Gastroesophageal sphincter (tissue), 4 donors: ENCODE results near the gene JSRP1. TPM values are rescaled to one million over a fixed set of nuclear protein-coding genes. Genes with fewer than 3 reads are reported as not detected.

Experiments used
- ATAC-seq: fragments of 150-250 bp; one replicate; pipeline ENCODE4 v1.9.1; 2016; ENCODE audit warnings: mild to moderate bottlenecking, moderate library complexity
- H3K27ac ChIP-seq, 4 donors: fragments of 200-600 bp; sonication (generic) in 3 of 4; 1 replicate in 3 of 4; 2 replicates in 1 of 4; pipeline ENCODE4 v1.5.1; 2016 to 2019
- H3K27me3 ChIP-seq: fragments of 200-600 bp; sonication (generic); one replicate; pipeline ENCODE4 v1.5.1; 2019
- H3K36me3 ChIP-seq, 2 donors: fragments of 200-600 bp; sonication (generic); one replicate each; pipeline ENCODE4 v1.5.1; 2019; ENCODE audit warnings: control low read depth in 1 of 2
- H3K4me1 ChIP-seq, 3 donors: fragments of 200-600 bp; sonication (generic); 1 replicate in 2 of 3; 2 replicates in 1 of 3; pipeline ENCODE4 v1.5.1; 2016 to 2019; ENCODE audit warnings: control low read depth in 2 of 3
- H3K4me3 ChIP-seq, 2 donors: fragments of 200-600 bp; sonication (generic); one replicate each; pipeline ENCODE4 v1.5.1; 2019; ENCODE audit warnings: mild to moderate bottlenecking in 1 of 2, moderate library complexity in 1 of 2
- H3K9me3 ChIP-seq, 3 donors: fragments of 200-600 bp; sonication (generic); one replicate each; pipeline ENCODE4 v1.5.1; 2017 to 2019; ENCODE audit warnings: control low read depth in 2 of 3
- EP300 ChIP-seq: sonication (generic); formaldehyde crosslinking; IDR thresholded peaks from one replicate; pipeline ENCODE4 v1.6.1; 2017; ENCODE audit warnings: antibody characterized with exemption, mild to moderate bottlenecking
- POLR2A ChIP-seq, 2 donors: fragments of 450-650 bp; IDR thresholded peaks; one replicate each; pipeline ENCODE4 v1.6.1; 2017; ENCODE audit warnings: antibody characterized with exemption in 2 of 2, mild to moderate bottlenecking in 2 of 2, moderate library complexity in 1 of 2
- POLR2AphosphoS5 ChIP-seq: sonication (generic); formaldehyde crosslinking; IDR thresholded peaks from one replicate; pipeline ENCODE4 v1.6.1; 2017; ENCODE audit warnings: antibody characterized with exemption
- WGBS, 2 donors: methylation state at CpG; one replicate each; pipeline ENCODE4 v1.1.5; 2018; ENCODE audit warnings: low coverage in 1 of 2; 5-methylcytosine and 5-hydroxymethylcytosine counted together
- total RNA-seq, 4 donors: library from RNA; depleted of rRNA; stranded (reverse); fragments of >200 nt; gene quantifications; one replicate each; pipeline ENCODE4 v1.1.0, GENCODE V29; 2016
- TF ChIP-seq, protein P1 (sequence below), 4 experiments: fragments of 200-600 bp in 2 of 4; fragments of 450-650 bp in 2 of 4; sonication (generic) in 1 of 4; IDR thresholded peaks; one replicate each; pipeline ENCODE4 v1.5.1; 2017 to 2019; ENCODE audit warnings: antibody characterized with exemption in 4 of 4, mild to moderate bottlenecking in 2 of 4, moderate library complexity in 2 of 4

JSRP1 gene
- total RNA-seq, 4 donors from 2014 or later = 0.37 TPM; not detected in 3

DNA sequence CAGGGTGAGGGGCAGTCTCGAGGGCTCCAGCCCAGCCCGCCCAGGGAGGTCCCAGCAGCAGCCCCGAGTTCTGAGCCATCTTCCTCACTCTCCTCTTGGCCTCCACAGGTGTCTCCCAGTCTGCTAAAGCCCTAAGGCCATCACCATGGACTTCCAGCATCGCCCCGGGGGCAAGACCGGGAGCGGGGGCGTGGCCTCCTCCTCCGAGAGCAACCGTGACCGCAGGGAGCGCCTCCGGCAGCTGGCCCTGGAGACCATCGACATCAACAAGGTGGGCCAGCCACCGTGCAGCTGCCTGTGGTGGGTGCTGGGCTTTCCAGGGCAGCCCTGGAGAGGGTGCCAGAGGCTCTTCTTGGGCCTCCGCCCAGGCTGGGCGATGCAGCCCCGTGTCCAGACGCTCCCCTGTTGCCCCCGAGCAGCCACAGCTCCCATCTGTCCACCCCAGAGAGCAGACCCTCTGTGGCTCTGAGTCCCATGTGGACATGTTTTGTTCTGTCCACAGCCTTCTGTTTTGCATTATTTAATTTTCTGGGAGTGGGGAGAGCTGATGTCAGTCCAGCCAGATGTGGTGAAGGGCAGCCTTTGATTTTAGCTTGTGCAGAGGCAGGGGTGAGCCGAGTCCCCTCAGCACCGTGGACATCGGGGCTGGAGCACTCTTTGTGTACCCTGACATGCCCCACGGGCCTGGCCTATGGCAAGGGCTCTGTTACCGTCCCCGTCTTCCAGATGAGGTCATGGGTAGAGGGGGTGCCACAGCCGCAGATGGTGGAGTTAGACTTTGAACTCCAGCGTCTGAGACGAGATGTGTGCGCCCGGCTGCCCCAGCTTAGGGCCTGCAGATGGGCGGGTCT, 12.7 kb downstream of the JSRP1 start:
- Histone ChIP-seq H3K27me3 (no peaks in the 10 kb centered on the region), H3K4me3 (no peak overlapping the region), H3K36me3 (peaks cover 0 to 56% of the 10 kb centered on the region in 2 donors), H3K4me1 (peaks cover 0 to 72% (median 29%) of the 10 kb centered on the region in 3 donors), H3K27ac (no peak overlapping the region), H3K9me3 (no peaks in the 10 kb centered on the region)
- ATAC-seq = no peak
- no CpG with 5 or more reads among the region's 32 CpGs for WGBS, 2 donors
- TF ChIP-seq, protein P1, sequence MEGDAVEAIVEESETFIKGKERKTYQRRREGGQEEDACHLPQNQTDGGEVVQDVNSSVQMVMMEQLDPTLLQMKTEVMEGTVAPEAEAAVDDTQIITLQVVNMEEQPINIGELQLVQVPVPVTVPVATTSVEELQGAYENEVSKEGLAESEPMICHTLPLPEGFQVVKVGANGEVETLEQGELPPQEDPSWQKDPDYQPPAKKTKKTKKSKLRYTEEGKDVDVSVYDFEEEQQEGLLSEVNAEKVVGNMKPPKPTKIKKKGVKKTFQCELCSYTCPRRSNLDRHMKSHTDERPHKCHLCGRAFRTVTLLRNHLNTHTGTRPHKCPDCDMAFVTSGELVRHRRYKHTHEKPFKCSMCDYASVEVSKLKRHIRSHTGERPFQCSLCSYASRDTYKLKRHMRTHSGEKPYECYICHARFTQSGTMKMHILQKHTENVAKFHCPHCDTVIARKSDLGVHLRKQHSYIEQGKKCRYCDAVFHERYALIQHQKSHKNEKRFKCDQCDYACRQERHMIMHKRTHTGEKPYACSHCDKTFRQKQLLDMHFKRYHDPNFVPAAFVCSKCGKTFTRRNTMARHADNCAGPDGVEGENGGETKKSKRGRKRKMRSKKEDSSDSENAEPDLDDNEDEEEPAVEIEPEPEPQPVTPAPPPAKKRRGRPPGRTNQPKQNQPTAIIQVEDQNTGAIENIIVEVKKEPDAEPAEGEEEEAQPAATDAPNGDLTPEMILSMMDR (IDR thresholded peaks at IDR 0.05) = no peak
- TF ChIP-seq POLR2A (IDR thresholded peaks at IDR 0.05) = no peak
- TF ChIP-seq POLR2AphosphoS5 = no peak
- no peak for TF ChIP-seq EP300

DNA sequence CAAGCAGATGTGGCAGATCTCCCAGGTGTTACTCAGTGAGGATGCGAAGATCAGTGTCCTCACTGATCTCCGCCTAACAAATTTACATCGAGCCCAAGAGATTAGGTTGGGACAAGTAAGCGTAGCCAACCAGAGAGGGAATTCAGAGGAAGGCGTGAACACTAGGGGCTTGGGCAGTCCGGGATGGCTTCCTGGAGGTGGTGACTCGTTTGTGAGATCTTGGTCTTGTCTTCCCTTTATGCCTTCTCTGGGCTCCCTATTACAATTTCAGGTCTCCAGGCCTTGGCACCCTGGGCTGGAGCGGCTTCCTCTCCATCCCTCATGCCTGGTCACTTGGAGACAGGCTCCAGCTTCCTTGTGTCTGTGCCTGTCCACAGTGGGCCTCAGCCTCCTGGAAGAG, 13.4 kb downstream of the JSRP1 start:
- Histone ChIP-seq H3K36me3 (peaks cover 0 to 49% of the 10 kb centered on the region in 2 donors), H3K4me1 (peaks cover 0 to 79% (median 36%) of the 10 kb centered on the region in 3 donors), H3K27ac (no peak overlapping the region), H3K9me3 (no peaks in the 10 kb centered on the region), H3K27me3 (no peaks in the 10 kb centered on the region), H3K4me3 (no peak overlapping the region)
- ATAC-seq = no peak
- 88 to 92% methylated on average over 4 to 8 of the region's 8 CpGs for WGBS, 2 donors
- TF ChIP-seq, protein P1 (IDR thresholded peaks at IDR 0.05) = no peak
- TF ChIP-seq EP300 (no peak), POLR2A (IDR thresholded peaks at IDR 0.05) (no peak), POLR2AphosphoS5 (no peak)

DNA sequence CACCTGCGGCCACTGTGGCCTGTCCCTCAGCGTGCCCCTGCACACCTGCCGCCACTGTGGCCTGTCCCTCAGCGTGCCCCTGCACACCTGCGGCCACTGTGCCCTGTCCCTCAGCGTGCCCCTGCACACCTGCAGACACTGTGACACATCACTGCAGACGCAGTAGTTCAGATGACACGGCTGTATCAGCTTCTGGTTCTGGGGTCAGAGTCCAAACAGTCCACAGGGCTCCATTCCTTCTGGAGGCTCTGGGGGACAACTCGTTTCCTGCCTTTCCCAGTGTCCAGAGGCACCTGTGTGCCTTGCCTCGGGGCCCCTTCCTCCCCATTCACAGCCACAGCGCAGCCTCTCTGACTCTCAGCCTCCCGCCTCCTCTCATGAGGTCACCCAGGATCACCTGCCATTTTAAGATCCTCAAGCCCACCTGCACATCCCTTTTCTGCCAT, 14.1 kb downstream of the JSRP1 start:
- peak overlapping the region in 1 of 4 donors; percentile 69 for H3K27ac ChIP-seq

DNA sequence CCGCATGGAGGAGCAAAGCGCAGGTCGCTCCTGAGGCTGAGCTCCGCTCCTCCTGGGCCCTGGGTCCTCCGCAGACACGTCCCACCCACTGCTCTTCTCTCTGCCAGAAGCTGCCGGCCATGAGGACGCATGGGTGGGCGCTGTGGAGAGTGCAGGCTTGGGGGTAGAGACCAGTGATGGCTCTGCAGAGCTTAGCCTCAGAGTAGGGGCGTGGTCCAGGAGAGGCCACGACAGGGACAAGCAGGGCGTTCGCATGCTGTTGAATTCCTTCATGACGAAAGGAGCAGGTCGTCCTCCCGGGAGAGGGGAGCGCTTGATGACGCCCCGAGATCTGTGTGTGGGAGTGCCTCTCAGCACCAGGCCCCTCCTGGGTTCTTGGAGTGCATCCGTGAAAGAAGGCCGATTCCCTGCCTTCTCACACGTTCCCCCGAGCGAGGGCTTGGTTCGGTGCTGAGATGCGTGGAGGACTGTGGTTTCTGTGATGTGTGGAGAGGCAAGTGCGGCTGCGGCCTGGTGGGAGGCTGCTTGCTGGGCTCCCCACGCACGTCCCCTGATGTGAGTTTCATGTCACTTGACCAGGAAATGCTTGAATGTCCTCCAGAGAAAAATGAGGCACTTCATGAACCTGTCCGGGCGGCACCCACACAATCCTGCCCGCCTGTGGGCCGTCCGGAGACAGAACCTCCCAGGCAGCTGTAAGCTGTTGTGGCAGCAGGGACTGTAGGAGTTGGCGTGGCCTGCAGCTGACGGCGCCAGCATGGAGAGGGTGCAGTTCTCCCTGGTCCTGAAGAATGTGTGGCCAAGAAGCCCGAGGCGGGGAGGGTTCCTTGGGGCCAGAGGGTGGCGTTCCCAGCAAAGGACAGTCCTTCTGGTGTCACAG, 15.1 kb downstream of the JSRP1 start:
- 20 to 70% methylated on average over 1 to 13 of the region's 41 CpGs for WGBS, 2 donors
- ATAC-seq = no peak
- Histone ChIP-seq H3K27me3 (no peaks in the 10 kb centered on the region), H3K4me1 (peaks cover 0 to 74% (median 42%) of the 10 kb centered on the region in 3 donors), H3K4me3 (peak overlapping the region in 1 of 2 donors; percentile 51), H3K9me3 (no peaks in the 10 kb centered on the region), H3K36me3 (peaks cover 0 to 32% of the 10 kb centered on the region in 2 donors), H3K27ac (peak overlapping the region in 3 of 4 donors; percentile 69 to 77 (median 69))
- TF ChIP-seq, protein P1 (IDR thresholded peaks at IDR 0.05) = no peak
- no peak for TF ChIP-seq EP300
- no peak for TF ChIP-seq POLR2AphosphoS5
- no peak for TF ChIP-seq POLR2A (IDR thresholded peaks at IDR 0.05)

More for the DNA sequence above, 14.1 kb downstream of the JSRP1 start:
- 76% methylated on average over 3 of the region's 12 CpGs; no CpG with 5 or more reads in 1 of the 2 donors for WGBS, 2 donors
- H3K9me3 ChIP-seq = no peaks in the 10 kb centered on the region
- H3K4me1 ChIP-seq = peaks cover 0 to 81% (median 42%) of the 10 kb centered on the region in 3 donors
- no peak overlapping the region for H3K4me3 ChIP-seq
- ATAC-seq = no peak
- TF ChIP-seq, protein P1 (IDR thresholded peaks at IDR 0.05) = no peak
- TF ChIP-seq EP300 (no peak), POLR2AphosphoS5 (no peak)
- H3K27me3 ChIP-seq = no peaks in the 10 kb centered on the region
- peaks cover 0 to 42% of the 10 kb centered on the region in 2 donors for H3K36me3 ChIP-seq
